Measurements from ENCODE around the gene COL23A1.
"Not testable (repeated sequence)": the region's sequence is repeated elsewhere in the genome, so short reads cannot be mapped to it uniquely, and the experiment has no call there.

The COL23A1 gene

GRCh38 chr5:178371362-178372111 is 218.7 kb downstream of the COL23A1 start:
- DNase-seq: no peak

GRCh38 chr5:178370102-178370501 is 220.1 kb downstream of the COL23A1 start:
- DNase-seq: no peak

DNA sequence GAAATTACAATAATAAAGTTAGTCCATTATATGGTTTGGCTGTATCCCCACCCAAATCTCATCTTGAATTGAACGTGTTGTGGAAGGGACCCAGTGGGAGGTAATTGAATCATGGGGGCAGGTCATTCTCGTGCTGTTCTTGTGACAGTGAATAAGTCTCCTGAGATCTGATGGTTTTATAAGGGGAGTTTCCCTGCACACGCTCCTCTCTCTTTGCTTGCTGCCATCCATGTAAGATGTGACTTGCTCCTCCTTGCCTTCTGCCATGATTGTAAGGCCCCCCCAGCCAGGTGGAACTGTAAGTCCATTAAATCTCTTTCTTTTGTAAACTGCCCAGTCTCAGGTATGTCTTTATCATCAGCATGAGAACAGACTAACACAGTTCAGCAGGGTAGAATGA is 220.7 kb downstream of the COL23A1 start:
- not testable (repeated sequence) for DNase-seq

DNA sequence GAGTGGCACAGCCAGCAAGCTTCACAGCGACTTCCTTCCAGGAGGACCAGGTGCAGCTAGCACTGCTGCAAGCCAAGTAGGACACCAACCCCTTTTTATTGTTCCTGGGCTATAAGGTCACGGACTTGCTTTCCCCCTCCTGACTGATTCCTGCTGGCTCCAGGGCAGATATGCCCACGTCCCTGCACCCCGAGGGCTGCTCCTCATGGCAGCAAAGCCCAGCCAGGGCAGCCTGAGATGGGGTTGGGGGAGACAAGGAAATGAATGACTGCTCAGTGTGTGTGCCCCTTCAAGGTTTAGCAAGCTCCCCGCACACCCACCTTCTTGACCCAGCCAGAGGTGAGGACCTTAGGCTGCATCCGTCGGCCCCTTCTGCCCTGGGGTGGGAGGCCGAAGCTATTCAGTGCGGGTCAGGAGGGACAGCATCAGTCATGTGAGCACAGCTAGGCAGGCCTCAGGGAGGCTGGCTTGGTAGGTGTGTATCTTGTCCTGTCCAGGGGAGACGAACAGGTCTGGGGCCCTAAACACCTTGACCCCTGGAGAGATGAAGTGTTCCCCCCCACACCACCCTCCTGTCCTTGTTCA is 221.4 kb downstream of the COL23A1 start:
- DNase-seq: no peak

DNA sequence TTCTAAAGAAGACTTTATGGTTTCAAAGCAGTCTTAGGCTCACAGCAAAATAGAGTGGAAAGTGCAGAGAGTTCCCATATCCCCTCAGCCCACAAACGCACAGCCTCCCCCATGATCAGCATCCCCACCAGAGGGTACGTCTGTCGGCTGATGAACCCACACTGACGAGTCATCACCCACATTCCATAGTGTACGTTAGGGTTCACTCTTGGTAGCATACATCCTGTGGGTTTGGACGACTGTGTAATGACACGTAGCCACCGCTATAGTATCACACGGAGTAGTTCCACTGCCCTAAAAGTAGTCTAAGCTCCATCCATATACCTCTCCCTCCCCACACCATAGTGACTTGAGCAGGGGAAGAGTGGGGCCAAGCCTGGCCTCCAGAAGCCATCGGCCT is 221.9 kb downstream of the COL23A1 start:
- no peak for DNase-seq

- no peak for DNase-seq
Measured at GRCh38 chr5:178367736-178368120, 222.5 kb downstream of the COL23A1 start.

- no peak for DNase-seq
Measured at GRCh38 chr5:178366998-178367735, 223.0 kb downstream of the COL23A1 start.

DNA sequence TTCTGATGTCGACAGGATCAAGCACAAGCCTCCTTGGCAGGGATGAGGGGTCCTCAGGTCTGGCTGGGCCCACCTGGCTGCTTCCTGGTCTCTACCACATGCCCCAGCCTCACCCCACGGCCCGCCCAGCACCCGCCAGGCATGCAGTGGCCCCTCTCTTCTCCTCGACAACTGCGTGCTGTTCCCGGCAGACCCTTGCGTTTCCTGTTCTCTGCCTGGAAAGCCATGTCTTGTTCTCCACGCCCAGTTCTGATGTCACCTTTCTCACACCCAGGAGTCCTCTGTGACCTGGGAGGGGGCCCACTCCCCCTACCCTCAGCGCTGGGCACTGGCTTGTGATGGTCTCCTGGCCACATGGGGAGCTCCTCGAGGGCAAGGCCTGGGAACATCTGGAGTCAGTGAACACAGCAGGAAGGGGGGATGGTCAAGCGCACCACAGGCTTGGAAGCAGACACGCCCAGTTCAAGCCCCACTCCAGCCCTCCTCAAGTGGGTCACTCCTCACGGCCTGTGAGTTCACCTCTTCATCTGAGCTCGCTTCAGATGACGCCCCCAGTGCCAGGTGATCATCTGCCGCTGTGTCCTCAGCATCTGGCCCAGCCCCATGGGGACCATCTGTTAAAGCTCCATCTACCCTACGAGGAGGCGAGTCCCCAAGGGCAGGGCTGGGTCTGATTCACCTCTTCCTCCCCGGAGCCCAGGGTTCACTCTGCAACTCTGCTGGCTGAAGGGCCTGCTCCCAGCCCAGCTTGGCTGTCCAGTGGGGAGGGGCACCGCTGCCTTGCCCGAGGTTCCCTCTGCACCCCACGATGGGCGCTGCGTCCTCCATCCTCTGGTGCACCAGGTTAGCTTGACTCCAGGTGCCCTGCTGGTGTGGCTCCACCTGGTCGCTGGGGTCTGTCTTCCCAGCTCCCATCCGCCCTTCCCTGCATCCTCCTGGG is 224.4 kb downstream of the COL23A1 start:
- DNase-seq: no peak

- DNase-seq: no peak
Measured at GRCh38 chr5:178364326-178364675, 225.9 kb downstream of the COL23A1 start.

- DNase-seq: no peak
Measured at GRCh38 chr5:178363501-178364325, 226.5 kb downstream of the COL23A1 start.

DNA sequence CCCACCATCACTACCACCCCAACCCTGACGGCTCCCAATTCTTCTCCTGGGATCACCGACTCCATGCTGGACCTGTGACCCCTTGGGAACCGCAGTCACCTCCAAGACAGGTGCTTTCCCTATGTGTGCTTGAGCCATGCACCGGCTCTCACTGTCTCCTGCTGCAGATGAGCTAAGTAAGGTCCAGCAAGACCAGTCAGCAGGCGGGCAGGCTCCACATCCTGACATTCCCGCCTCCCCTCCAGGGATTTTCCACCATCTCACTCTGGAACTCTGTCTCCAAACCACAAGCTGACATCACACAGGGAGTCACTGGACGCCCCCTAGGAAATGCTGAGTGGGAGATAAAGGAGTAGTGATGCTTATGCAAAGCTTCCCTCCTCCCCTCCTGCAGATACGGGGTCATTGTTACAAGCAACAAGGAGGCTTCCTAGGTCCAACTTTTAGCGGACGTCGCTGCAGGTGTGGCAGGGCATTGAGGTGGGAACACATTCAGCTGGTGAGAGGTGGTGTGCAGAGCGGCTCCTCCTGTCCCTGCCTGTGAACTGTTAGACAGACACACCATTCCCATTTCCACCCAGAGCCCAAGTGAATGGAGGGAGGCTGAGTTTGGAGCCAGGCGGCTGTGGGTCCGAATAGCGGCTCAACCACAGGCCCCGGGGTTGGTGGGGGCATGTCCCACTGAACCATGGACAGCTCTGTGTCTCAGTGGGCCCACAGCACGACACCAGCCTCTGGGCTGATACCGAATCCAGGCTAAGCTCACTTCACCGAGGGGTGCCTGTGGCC is 228.3 kb downstream of the COL23A1 start:
- DNase-seq: no peak

DNA sequence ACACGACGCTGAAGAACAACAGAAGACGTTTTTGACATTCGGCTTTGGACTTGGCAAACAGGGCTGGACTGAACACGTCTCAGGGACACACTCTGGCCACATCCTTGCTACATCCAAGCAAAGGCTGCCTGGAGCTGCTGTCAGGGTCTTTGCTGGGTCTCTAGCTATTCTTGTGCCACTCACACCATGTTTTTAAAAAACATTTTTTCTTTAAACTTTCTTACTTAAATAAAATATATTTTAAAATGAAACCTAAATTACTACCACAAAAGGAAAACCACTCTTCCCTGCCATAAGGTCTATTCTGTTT is 229.3 kb downstream of the COL23A1 start:
- no peak for DNase-seq

GRCh38 chr5:178360222-178360925 is 229.8 kb downstream of the COL23A1 start:
- DNase-seq: no peak

DNA sequence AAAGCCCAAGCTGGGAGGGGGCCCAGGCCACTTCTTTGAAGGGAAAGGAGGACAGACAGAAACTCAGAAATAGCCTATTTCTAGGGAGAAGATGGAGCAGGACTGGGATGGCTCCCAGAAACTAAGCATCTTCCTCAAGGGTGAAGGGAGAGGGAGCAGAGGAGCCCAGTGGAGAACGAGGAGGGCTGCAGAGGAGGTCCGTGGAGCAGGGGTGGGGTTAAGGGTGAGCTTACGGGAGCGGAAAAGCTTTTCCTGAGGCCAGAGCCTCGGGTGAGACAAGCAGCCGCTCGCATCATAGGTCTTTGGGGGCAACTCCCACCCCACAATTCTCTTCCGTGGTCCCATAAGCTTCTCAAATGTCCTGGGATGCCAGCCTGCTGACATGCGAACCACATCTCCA is 230.5 kb downstream of the COL23A1 start:
- no peak for DNase-seq

DNA sequence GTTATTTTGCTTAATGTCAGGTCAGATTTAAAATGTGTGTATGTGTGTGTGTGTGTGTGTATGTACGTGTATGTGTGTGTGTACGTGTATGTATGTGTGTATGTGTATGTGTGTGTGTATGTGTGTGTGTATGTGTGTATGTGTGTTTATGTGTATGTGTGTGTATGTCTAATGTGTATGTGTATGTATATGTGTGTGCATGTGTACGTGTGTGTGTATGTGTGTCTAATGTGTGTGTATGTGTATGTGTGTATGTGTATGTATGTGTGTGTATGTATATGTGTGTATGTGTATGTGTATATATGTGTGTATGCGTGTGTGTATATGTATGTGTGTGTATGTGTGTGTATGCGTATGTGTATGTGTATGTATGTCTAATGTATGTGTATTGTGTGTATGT is 232.5 kb downstream of the COL23A1 start:
- no peak for DNase-seq

DNA sequence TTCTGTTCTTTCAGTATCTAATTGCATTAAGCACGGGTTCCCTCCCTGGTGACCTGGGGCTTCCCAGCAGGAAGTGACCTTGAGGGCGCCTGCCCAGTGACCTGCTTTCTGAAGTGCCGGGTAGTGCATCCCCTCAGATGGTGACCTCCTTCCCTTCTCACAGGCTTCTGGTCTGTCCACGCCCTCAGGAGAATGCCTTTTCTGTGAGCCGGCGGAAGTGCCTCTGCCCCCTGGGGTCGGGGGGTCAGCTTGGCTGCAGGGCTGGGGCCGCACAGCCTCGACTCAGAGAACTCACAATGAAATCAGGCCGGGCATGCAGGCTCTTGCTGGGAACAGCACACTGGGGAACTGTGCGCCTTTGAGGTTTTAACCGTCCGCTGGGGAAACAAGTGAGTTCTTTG is 233.1 kb downstream of the COL23A1 start:
- DNase-seq: no peak

DNA sequence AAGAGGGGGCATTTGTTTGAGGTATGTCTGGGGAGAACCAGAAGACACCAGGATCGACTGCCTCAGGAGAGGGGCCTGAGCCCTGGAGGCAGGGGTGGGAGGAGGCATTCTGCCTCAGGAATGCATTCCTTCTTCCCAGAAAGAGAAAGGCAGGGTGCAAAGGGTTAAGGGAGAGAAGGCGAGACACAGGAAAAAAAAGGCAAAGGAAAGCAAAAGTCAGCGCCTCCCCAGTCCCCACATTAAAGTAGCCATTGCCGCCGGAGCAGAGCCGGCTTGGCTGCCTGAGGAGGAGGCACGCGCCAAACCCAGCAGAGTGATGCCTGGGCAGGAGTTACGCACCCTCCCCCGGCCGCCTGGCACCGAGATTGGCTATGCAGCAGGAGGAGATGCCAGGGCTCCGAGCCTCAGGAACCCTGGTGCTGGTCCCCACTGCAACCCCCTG is 233.7 kb downstream of the COL23A1 start:
- no peak for DNase-seq

DNA sequence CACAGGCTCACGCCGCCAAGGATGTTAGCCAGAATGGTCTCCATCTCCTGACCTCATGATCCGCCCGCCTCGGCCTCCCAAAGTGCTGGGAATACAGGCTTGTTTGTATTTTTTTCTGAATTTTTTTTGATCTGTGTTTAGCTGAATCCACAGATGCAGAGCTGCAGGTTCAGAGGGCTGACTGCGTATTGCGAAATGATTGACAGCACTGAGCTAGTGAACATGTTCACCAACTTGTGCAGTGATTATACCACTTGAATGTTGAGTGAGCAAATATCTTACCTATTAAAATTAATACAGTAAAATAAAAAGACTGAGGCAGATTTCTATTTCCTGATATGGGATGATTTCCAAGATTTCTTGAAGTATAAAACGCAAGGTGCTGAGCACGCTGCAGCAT is 234.5 kb downstream of the COL23A1 start:
- no peak for DNase-seq

DNA sequence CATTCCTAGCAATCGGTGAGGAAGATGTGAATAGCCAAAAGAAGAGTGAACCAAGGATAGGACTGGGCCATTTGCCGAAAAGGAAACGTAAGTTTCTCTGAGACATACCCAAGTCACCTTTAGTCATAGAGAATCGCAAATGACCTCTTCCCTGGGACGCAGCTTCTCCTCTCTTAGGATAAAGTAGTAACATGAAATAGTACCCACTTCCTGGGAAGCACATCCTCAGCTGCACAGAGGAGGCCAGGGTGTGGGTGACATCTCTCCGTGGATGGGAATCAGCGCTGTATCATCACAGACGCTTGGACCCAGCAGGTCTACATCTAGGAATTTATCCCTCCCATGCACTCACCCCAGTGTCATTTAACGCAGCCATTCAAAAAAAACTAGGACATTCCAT is 236.7 kb downstream of the COL23A1 start:
- DNase-seq: no peak

DNA sequence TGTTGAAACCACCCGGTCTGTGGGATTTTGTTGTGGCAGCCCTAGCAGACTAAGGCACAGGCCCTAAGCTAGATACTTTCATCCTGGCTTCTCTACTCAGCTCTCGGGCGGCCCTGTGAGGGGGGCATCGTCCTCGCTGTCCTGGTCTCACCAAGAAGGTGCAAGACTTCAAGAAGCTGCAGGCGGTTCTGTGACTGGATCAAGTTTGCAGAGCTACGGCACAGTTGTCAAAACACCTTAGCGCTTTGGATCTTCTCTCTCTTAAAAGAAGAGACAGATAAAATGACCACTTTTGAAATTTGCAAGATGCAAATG is 238.2 kb downstream of the COL23A1 start:
- no peak for DNase-seq
